ENCODE measurements around the gene SLC2A4RG.

The SLC2A4RG gene

GRCh38 chr20:63782051-63782471 is 42.5 kb downstream of the SLC2A4RG start:
- DNase-seq: no peak

GRCh38 chr20:63782521-63782971 is 43.0 kb downstream of the SLC2A4RG start:
- DNase-seq: no peak

- DNase-seq: no peak
These were observed 44.4 kb downstream of the SLC2A4RG start for GRCh38 chr20:63783970-63784369.

DNA sequence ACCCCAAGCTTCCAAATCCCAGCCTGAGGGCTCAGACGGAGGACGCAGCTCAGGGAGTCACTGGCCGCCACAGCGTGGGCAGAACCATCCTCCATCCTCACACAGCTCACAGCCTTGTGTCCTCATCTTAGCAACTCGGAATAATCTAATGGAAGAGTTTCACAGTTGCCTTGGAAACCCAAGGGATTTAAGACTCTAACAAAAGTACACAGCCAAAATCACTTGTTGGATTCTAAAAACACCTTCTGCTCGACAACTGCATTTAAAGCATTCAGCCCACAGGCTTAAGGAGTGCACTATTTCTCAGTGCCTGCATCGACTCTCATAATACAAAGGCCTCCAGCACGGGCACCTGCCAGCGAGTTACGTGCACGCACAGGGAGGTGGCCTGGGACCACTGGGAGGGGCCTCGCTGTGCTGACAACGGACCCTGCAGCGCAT is 46.1 kb downstream of the SLC2A4RG start:
- DNase-seq: no peak

DNA sequence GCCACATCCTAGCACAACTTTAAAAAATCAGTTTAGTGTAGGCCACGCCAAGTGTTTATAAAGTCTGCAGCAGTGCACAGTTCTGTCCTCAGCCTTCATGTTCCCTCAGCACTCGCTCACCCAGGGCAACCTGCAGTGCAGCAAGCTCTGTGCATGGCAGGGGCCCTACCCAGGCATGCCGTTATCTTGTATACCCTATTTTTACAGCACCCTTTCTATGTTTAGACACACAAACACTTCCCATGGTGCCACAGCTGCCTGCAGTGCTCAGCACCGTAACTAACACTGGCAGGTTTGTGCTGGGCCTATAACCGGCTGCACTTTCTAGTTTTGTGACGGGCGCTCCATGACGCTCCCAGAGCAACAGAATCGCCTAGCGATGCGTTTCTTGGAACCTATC is 47.7 kb downstream of the SLC2A4RG start:
- no peak for DNase-seq

DNA sequence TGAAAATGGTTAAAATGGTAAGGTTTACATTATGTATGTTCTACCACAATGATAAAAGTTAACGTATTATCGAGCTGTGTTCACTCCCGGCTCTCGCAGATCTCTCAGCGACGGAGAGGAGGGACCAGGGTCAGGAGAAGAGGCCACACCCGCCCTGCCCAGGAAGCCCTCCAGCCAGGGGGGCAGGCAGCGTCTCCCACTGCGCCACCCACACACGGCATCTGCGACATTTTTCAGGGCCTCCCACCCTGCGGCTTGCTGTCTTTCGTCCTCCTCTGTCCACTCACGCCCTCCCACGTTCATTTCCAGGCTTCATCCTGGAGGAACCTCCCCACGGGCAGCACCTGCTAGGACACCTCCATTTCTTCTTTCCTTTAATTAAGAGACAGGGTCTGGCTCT is 48.2 kb downstream of the SLC2A4RG start:
- DNase-seq: no peak

DNA sequence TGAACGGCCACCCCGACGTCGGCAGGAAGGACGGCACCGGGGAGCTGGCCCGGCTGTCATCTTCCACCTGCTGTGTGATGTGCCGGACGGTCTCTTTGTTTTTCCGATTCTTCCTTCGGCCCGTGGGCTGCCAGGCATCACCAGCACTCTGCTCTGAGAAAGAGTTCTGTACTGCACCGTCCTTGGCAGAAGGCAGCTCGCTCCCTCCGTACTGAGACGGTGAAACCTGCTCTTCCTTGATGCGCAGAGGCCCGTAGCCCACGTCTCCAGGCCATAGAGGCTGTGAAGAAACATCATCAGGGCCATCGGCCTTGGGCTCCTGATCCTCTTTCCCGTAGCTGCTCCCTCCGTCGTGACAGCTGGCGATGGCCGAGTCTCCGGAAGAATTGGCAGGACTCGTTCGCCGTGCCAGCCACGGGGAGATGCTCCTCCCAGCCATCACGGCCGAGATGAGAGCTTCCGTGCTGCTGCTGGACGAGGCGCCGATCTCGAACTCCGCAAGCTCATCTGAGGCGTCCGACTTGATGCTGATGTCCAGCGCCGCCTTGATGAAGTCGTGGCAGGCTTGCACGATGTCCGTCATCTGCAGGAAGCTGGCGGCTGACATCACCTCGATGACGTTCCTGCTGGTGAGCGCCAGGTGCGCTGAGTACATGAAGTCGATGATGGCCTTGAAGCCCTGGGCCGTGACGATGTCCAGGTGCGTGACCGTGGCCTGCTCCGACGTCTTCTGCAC is 50.4 kb downstream of the SLC2A4RG start:
- no peak for DNase-seq

- DNase-seq: no peak
These were observed 51.1 kb downstream of the SLC2A4RG start for GRCh38 chr20:63790572-63791168.

- DNase-seq: no peak
These were observed 52.1 kb downstream of the SLC2A4RG start for GRCh38 chr20:63791497-63792156.

DNA sequence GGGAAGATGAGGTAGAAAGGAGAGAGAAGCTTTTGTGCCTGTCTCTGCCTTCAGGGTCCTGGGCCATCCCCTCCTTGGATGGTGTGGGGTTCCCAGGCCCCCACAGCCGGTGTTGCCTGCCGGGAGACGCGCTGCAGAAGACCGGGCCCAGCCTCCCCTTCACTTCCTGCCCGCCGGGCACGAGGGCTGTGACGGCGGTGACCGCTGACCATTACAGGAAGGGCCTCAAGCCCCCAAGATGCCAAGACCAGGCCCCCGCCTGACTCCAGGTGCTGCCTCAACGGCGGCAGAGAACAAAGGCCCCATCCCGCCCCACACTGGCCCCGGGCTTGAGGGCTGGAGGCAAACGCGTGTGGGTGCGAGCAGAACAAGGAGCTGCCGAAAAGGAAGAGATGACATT is 53.3 kb downstream of the SLC2A4RG start:
- no peak for DNase-seq

Measured in NCI-H345 (cell line).